Retinal pigment epithelial cell (primary cell): ENCODE data around the gene FBXO9.
A peak's percentile ranks its signal among the peaks of the same experiment; 100 is the strongest.

Source experiments
- DNase-seq: peaks from one replicate; pipeline ENCODE4 v3.0.0-alpha.2; 2010; ENCODE audit warnings: low read depth
- H3K4me3 ChIP-seq: 2 replicates; pipeline ENCODE4 v1.5.1; 2011; ENCODE audit warnings: mild to moderate bottlenecking, low read length, control low read depth, moderate library complexity
- TF ChIP-seq, protein P1 (sequence below): conservative IDR thresholded peaks from 2 replicates; pipeline ENCODE4 v1.5.1; 2011; ENCODE audit warnings: low read depth, low read length, control low read depth, inconsistent platforms

The FBXO9 gene

DNA sequence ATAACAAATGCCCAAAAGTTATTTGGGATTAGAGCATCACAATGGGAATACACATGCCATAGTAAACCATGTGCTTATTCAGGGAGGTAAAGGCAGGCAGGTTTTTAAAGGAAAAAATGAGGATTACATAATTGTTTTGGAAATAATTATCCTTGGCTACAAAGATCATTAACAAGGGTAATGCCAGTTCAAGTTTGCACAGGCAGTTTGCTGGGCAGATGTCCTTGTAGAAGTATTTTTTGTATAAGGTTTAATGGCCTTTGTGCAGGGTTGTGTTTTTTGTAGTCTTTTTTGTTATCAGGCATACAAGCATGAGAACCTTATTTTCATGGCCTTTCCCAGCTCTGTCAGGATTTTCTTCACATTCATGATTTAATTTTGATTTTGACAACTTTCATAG, 24.7 kb downstream of the FBXO9 start:
- DNase-seq, result no peak
- TF ChIP-seq, protein P1, sequence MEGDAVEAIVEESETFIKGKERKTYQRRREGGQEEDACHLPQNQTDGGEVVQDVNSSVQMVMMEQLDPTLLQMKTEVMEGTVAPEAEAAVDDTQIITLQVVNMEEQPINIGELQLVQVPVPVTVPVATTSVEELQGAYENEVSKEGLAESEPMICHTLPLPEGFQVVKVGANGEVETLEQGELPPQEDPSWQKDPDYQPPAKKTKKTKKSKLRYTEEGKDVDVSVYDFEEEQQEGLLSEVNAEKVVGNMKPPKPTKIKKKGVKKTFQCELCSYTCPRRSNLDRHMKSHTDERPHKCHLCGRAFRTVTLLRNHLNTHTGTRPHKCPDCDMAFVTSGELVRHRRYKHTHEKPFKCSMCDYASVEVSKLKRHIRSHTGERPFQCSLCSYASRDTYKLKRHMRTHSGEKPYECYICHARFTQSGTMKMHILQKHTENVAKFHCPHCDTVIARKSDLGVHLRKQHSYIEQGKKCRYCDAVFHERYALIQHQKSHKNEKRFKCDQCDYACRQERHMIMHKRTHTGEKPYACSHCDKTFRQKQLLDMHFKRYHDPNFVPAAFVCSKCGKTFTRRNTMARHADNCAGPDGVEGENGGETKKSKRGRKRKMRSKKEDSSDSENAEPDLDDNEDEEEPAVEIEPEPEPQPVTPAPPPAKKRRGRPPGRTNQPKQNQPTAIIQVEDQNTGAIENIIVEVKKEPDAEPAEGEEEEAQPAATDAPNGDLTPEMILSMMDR, result no peak
- H3K4me3 ChIP-seq, result no peak overlapping the region

DNA sequence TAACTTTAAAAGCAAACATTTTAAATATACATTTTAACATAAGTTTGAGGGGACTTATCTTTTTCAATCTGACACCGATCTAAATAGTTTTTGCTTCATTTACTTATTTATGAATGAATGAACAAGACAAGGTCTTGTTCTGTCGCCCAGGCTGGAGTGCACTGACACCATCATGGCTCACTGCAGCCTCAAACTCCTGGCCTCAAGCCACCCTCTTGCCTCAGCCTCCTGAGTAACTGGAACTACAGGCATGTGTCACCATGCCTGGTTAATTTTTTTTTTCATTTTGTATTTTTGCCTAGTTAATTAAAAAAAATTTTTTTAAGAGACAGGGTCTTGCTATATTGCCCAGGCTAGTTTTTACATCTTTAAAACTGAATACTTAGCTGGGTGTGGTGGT, 25.4 kb downstream of the FBXO9 start:
- H3K4me3 ChIP-seq, result no peak overlapping the region
- no peak for DNase-seq
- TF ChIP-seq, protein P1, result no peak

DNA sequence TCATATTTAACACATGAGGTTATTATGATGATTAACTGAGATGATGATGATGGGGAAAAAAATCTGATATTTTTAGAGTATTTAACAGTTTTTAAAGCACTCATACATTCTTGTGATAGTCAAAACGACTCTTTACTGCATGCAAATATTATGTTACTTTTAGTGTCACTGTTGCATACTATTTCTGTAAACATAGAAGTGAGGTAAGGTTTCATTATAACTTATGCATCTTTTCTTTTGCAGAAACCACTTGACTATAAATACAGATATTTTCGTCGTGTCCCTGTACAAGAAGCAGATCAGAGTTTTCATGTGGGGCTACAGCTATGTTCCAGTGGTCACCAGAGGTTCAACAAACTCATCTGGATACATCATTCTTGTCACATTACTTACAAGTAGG, 30.1 kb downstream of the FBXO9 start:
- TF ChIP-seq, protein P1, result no peak
- no peak overlapping the region for H3K4me3 ChIP-seq
- no peak for DNase-seq

DNA sequence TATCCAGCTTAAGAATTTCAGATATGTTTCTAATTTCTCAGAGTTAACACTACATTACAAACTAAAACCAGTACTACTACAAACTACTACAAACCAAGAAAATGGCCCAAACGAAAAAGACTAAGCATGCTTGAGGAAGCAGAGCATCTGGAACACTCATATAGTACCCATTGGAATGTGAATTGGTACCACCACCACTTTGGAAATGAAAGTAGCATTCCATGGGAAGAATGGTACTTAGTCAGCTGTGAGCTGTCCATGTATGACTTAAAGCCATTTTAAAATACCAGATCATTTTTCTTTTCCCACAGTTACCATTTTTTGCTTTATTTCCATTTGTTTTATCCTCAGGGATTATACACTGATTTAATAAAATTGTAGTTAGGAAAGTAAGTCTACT, 30.5 kb downstream of the FBXO9 start:
- H3K4me3 ChIP-seq, result no peak overlapping the region
- TF ChIP-seq, protein P1, result no peak
- DNase-seq, result no peak

DNA sequence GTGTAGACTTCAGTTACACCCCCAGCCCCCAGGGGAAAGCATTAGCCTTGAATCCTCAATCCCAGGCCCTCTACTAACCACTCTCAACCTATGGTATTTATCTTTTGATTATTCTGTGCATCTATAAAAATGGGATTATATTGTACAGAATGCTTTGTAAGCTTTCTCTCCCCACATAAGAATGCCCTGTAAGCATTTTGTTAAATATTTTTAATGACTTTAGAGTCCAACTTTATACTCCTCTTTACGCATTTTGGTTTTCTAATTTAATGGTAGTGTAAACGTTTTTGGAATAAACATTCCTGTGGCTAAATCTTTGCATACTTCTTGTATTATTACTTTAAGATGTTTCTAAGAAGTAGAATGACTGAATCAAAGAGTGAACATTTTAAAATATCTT, 35.4 kb downstream of the FBXO9 start:
- DNase-seq, result no peak
- no peak overlapping the region for H3K4me3 ChIP-seq
- TF ChIP-seq, protein P1, result no peak

DNA sequence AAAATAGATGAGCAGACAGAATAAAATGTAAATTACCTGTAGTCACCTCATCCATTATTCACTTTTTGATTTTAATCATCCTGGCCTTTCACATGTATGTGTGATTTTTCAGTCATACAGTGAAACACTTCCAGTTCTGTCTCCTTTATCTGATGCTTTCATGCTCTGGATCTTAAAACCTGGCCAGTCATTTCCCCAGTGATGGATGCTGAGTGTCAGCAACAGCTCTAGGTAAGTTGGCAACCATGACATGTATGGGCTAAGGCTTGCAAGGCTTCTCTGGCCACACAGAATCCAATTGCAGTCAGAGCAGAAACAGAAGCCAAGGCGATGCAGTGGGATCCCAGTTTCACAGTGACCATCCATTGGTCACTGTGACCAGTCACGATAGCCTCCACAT, 35.8 kb downstream of the FBXO9 start:
- H3K4me3 ChIP-seq, result no peak overlapping the region
- TF ChIP-seq, protein P1, result no peak
- DNase-seq, result no peak

DNA sequence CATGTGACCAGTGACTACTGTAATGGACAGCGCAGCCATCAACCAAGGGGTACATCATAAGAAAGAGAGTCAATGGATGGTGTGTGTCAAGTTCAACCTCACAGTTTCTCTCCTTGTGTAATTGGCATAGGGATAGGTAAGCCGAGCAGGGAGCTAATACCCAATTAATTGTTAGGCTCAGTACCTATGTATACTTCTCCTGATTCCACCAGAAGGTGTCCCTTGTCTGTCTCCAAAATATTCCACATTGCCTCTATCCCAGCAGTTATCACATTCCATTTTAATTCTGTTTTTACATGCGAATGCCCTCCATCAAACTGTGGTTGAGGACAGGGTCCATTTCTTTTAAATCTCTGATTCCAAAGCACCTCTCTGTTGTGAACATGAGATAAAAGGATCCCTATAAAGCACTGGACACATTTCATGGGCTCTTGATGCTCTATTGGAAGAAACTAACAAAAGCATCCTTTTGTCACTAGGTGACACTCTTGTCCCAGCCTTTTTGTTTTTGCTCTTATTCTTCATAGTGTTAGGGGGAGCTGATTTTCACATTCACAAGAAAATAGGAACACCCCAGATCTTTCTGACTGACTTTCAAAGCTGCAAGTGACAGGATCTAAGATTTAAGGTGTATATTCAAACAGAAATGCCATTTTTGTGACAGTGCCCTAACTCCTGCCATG, 38.9 kb downstream of the FBXO9 start:
- TF ChIP-seq, protein P1, result peak; percentile 22
- H3K4me3 ChIP-seq, result no peak overlapping the region
- DNase-seq, result no peak
